ENCODE data around the gene SYNCRIP.
"Not testable (repeated sequence)": the region's sequence is repeated elsewhere in the genome, so short reads cannot be mapped to it uniquely, and the experiment has no call there.

- not testable (repeated sequence) for TF ChIP-seq CTCF, POLR2A (IDR thresholded peaks at IDR 0.05)
Observed at GRCh38 chr6:85564223-85564622, 78.5 kb downstream of the SYNCRIP start.

All from lower leg skin (tissue), 3 donors.